Measurements from ENCODE around the gene STARD3. TPM values are rescaled to one million over a fixed set of nuclear protein-coding genes. Genes with fewer than 3 reads are reported as not detected.

The STARD3 gene
- total and polyA plus RNA-seq, 2 experiments from 2014 or later = 61.6 to 90.3 TPM

DNA sequence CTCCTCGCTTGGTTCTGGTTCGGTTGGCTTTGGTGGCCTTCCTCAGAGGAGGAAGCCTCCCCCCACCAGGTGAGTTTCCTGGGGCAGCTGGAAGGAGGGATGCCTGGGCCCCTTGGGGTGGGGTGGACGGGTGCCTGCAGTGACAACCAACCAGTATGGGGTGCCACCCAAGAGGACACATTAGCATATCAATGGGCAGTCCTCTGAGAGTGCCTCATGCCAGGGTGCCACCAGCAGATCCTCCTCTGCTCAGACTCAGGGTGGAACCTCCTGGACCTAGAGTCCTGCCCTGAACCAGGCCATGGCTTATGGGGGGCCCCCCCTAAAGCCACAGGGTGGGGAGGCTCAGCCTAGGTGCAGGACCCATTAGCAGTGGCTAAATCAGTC lies 7.5 kb upstream of the STARD3 start:
- H3K4me1 ChIP-seq (ENCODE audit: insufficient read depth) = peaks cover 34% of the 10 kb centered on the region
- no peak for TF ChIP-seq EZH2phosphoT487 (IDR thresholded peaks at IDR 0.05; ENCODE audit: low read depth, severe bottlenecking, unreplicated experiment)
- TF ChIP-seq EZH2 (IDR thresholded peaks at IDR 0.05; ENCODE audit: borderline replicate concordance) = no peak
- TF ChIP-seq, protein P1, sequence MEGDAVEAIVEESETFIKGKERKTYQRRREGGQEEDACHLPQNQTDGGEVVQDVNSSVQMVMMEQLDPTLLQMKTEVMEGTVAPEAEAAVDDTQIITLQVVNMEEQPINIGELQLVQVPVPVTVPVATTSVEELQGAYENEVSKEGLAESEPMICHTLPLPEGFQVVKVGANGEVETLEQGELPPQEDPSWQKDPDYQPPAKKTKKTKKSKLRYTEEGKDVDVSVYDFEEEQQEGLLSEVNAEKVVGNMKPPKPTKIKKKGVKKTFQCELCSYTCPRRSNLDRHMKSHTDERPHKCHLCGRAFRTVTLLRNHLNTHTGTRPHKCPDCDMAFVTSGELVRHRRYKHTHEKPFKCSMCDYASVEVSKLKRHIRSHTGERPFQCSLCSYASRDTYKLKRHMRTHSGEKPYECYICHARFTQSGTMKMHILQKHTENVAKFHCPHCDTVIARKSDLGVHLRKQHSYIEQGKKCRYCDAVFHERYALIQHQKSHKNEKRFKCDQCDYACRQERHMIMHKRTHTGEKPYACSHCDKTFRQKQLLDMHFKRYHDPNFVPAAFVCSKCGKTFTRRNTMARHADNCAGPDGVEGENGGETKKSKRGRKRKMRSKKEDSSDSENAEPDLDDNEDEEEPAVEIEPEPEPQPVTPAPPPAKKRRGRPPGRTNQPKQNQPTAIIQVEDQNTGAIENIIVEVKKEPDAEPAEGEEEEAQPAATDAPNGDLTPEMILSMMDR (IDR thresholded peaks at IDR 0.05; ENCODE audit: poor library complexity) = no peak
- DNase-seq (ENCODE audit: low spot score) = no peak
- no peak overlapping the region for H3K27ac ChIP-seq
- H3K27me3 ChIP-seq = peaks cover 45% of the 10 kb centered on the region
- no peaks in the 10 kb centered on the region for H3K9me2 ChIP-seq (replicated peaks; ENCODE audit: insufficient read depth)
- no peaks in the 10 kb centered on the region for H3K36me3 ChIP-seq (replicated peaks; ENCODE audit: insufficient read depth, low read depth)
- H4K20me1 ChIP-seq (ENCODE audit: insufficient read depth, poor library complexity, severe bottlenecking) = no peaks in the 10 kb centered on the region
- H3K79me2 ChIP-seq = no peaks in the 10 kb centered on the region
- no peak overlapping the region for H3K4me3 ChIP-seq
- no peak overlapping the region for H2AFZ ChIP-seq
- no peaks in the 10 kb centered on the region for H3K9me3 ChIP-seq (ENCODE audit: low read depth)
- H3K4me2 ChIP-seq = no peak overlapping the region
- 71% methylated on average over 3 of the region's 3 CpGs for WGBS (ENCODE audit: low lambda C conversion rate, missing lambda C conversion rate)

DNA sequence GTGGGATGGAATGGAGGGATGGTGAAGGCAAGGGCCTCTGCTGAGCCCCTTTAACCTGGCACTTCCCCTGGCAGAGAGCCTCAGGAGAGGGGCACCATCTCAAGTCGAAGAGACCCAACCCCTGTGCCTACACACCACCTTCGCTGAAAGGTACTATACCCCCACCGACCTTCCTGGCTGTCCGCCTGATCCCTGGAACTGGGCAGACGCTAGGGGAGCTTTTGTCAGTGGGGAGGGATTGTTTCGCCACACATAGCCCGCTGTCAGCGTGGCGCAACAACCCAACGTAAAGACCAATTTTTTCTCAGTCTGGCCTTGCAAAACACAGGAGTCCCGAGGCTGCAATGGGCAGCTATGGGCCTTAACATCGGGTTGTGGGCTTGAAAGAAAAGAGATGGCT lies 7.0 kb upstream of the STARD3 start:
- H2AFZ ChIP-seq = no peak overlapping the region
- no peak overlapping the region for H3K4me3 ChIP-seq
- no peak for DNase-seq (ENCODE audit: low spot score)
- peaks cover 41% of the 10 kb centered on the region for H3K27me3 ChIP-seq
- TF ChIP-seq, protein P1 (IDR thresholded peaks at IDR 0.05; ENCODE audit: poor library complexity) = no peak
- TF ChIP-seq EZH2phosphoT487 (IDR thresholded peaks at IDR 0.05; ENCODE audit: low read depth, severe bottlenecking, unreplicated experiment) (no peak), EZH2 (IDR thresholded peaks at IDR 0.05; ENCODE audit: borderline replicate concordance) (no peak)
- H3K4me2 ChIP-seq = no peak overlapping the region
- no peak overlapping the region for H3K27ac ChIP-seq
- no peaks in the 10 kb centered on the region for H3K79me2 ChIP-seq
- WGBS (ENCODE audit: low lambda C conversion rate, missing lambda C conversion rate) = 82% methylated on average over 12 of the region's 12 CpGs
- H3K4me1 ChIP-seq (ENCODE audit: insufficient read depth) = peaks cover 34% of the 10 kb centered on the region
- no peaks in the 10 kb centered on the region for H3K9me2 ChIP-seq (replicated peaks; ENCODE audit: insufficient read depth)
- H3K9me3 ChIP-seq (ENCODE audit: low read depth) = no peaks in the 10 kb centered on the region
- H4K20me1 ChIP-seq (ENCODE audit: insufficient read depth, poor library complexity, severe bottlenecking) = no peaks in the 10 kb centered on the region
- H3K36me3 ChIP-seq (replicated peaks; ENCODE audit: insufficient read depth, low read depth) = no peaks in the 10 kb centered on the region

DNA sequence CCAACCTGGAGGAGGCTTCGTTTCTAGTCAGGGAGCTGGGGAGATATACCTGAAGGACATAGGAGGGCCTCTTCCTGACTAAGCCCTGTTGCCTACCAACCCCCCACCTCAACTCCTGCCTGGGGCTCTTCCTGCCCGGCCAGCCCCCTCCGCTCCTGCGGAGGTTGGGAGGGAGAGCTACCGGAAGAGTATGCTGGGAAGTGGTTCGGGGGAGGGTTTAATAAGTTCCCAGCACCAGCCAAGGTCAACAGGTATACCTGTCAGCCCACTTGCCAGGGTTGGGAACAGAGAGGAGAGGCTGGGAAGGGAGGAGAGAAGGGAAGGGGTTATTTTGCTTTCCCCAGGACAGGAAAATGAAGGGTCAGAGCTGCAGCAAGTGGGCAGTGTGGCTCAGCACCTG lies 5.5 kb upstream of the STARD3 start:
- TF ChIP-seq, protein P1 (IDR thresholded peaks at IDR 0.05; ENCODE audit: poor library complexity) = no peak
- TF ChIP-seq EZH2phosphoT487 (IDR thresholded peaks at IDR 0.05; ENCODE audit: low read depth, severe bottlenecking, unreplicated experiment) = no peak
- no peak for TF ChIP-seq EZH2 (IDR thresholded peaks at IDR 0.05; ENCODE audit: borderline replicate concordance)
- Histone ChIP-seq H3K4me2 (no peak overlapping the region), H3K4me3 (no peak overlapping the region), H3K36me3 (replicated peaks; ENCODE audit: insufficient read depth, low read depth) (no peaks in the 10 kb centered on the region), H3K9me2 (replicated peaks; ENCODE audit: insufficient read depth) (no peaks in the 10 kb centered on the region), H3K27ac (no peak overlapping the region), H2AFZ (no peak overlapping the region), H3K27me3 (peaks cover 26% of the 10 kb centered on the region), H3K9me3 (ENCODE audit: low read depth) (no peaks in the 10 kb centered on the region), H3K79me2 (no peaks in the 10 kb centered on the region), H4K20me1 (ENCODE audit: insufficient read depth, poor library complexity, severe bottlenecking) (no peaks in the 10 kb centered on the region), H3K4me1 (ENCODE audit: insufficient read depth) (peaks cover 35% of the 10 kb centered on the region)
- no peak for DNase-seq (ENCODE audit: low spot score)
- WGBS (ENCODE audit: low lambda C conversion rate, missing lambda C conversion rate) = 13% methylated on average over 6 of the region's 6 CpGs

Measured in hepatocyte (in vitro differentiated cells).